ENCODE results near the gene OR4D2.

Gene OR4D2

DNA sequence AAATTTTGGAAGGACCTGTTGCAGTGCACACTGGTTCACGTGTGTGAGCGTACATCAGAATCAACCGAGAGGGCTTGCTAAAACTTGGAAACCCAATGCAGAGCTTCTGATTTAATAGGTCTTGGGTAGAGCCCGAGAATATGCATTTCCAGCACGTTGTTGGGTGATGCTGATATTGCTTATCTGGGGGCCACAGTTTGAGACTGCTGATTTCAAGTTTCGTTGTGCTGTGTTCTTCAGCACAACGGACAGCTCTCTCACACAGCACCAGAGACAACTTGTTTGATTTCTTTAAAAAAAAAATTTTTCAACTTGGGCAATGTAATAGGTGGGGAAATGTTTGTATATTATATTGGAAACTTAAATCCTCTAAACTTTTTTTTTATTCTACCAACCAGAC, 9.4 kb downstream of the OR4D2 start:
- no peak for DNase-seq

DNA sequence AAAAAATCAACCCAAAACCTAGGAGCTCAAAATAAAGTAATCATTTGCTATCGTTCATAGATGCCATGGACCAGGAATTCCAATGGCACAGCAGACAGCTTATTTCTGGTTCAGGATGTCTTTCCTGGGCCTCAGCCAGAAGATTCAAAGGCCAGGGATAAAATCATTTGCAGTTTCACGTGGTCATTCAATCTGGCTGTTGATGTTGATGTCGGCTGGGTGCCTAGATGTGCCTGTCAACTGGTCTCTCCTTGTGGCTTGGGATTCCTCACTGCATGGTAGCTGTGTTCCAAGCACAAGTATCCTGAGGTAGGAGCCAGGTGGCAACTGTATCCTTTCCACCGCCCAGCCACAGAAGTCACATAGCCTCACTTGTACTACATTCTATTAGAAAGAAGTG, 15.0 kb downstream of the OR4D2 start:
- DNase-seq = no peak

DNA sequence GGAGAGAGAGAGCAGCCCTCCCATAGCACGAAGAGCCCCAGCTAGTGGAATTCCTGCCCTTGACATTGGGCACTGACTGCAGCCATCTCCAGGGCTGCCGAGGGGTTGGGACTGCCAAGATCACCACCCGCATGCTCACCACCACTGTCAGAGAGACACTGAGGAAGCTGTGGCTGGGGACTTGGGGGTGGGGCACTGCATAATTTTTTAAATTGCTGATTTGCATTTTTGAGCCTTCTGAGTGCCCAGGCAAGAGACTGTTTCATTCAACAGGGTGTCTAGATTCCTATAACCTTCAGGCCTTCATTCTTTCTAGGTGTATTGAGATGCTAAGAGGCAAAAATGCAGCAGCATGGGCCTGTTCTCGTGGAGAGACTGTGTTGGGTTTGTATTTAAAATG, 16.7 kb downstream of the OR4D2 start:
- no peak for DNase-seq

DNA sequence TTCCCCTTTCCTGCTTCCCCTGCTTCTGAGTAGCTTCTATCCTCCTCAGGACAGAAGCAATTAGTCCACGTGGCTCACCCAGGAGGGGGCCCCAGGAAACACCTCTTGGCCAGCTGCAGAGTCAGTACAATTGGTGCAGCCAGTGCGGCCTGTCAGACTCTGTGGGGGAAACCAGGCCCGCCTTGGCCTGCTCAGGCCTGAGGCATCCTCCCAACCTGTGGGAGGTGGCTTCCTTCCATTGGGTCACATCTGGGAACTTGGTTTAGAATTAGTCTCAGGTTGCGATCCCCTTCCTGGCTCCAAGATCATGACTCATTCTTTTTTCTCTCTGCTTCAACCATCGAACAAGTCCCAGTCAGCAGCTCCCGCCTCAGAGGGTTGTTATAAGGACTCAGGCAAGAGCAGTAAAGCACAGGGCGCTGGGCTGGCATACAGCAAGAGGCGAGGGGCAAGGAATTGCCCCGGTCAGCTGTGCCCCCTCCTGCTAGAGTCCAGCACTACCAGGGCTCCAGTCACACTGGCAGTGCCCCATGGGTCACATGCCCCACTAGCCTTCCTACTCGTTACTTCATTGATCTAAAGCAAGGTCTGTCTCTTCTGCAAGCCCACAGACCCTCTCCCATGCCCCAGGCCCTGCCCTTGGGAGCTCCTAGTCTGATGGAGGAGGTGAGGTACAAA, 17.7 kb downstream of the OR4D2 start:
- no peak for DNase-seq

DNA sequence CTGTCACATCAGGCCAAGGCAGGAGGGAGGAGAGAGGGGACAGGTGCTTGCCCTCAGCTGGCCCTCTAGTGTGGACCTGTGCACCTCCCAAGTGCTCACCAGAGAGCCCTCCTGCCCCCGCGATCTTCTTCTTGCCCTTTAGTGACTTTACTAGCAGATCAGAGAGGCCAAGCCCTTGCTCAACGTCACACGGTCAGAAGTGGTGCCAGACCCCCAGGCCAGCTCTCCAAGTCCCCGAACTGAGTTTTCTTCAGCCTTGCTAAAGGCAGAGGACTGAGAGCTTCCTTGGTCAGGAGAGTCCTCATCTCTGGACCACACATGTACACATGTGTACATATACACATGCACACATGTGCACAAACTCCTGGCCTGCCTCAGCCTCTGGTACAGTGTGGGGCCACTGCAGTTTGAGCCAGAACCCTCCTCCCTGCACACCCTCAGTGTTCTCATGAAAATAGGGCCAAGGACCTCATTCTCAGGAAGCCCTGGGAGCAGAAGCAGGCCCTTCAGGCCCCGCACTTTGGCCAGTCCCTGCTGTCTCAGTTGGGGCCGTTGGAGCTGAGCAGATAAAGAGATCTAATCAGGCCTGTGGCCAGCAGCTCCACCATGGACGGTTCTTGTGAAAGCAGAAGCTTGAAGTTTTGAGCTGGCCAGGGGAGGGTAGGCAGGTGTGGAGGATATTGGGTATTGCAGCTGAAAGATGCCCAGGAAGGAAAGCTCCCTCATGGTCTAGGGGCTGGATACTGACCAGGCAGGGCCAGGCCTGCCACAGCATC, 18.4 kb downstream of the OR4D2 start:
- no peak for DNase-seq

DNA sequence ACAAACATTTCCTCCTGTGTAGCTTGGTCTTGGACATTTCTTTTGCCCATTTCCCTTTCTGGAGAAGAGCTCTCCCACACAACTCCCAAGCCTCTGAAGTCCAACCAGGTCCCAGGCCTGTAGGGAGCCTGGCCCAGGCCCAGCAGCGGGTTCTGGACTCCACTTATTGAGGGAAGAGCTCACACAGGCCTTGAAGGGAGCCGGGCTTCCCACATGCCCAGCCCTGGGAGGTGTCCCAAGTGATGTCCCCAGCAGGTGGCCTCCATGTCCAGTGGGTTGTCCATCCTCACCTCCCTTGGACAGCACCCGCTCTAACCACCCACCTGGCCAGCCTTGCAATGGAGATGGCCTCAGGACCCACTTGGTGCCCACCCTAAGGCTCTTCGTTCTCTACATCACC, 19.8 kb downstream of the OR4D2 start:
- DNase-seq = no peak

DNA sequence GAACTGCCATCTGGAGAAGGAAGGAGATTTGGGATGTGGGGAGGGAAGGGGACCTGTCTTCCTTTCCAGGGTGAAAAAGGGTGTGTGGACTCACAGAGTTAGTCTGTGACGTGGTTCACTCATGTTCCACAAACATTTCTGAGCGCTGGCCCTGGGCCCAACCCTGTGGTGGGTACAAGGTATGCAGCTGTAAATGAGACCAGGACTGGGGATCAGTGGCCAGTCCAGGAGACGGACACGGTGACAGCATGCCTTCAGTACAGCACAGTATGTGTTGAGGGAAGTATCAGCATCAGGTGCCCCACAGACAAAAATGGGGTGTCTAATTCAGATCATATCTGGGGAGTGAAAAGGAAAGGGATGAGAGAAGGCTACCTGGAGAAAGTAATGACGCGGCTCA, 20.3 kb downstream of the OR4D2 start:
- no peak for DNase-seq

DNA sequence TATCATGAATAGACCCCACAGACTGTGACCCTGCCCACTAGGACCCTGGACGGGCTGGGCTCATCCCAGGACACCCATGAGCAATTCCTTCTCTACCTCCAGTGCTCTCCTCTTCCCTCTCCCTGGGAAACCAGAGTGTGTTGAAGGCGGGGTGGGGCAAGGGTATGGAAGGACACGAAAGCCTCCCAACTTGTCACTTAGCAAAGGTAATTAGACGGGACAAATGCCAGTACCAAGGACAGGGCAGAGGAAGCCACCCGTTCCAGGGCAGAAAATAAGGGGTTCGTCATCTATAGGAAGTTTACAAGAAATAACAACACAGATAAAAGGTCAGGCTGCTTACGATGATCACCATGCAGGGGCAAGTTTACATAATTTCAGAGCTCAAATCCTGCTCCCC, 20.9 kb downstream of the OR4D2 start:
- no peak for DNase-seq

DNA sequence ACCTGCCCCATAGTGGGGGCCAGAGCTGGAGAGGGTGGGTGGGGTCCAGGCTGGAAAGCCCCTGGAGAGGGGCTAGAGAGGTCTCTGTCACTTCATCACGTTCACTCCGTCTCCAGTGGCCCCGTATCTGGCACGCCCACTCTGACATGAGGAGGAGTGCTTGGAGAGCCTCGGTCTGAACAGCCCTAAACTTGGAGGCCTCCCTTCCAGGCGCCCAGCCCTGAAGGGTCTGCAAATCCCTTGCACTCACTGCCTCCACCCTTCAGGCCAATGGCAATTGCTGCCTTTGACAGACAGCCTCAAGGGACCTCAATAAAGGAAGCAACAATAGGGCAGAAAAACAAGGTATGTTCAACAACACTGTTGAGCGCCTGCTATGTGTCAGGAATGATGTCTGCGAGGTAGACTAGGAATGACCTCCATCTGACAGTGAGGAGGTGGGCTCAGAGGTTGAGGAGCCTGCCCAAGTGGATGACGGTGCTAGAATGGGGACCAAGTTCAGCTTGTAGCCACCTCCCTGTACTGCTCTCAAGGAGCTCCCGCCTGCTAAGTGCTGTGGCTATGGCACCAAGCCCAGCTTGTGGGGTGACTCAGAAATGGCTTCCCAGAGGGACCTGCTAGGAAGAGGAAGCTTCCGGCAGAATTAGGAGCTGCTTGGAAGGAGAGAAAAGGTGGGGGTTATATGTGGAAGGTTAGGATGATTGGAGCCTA, 22.8 kb downstream of the OR4D2 start:
- no peak for DNase-seq

DNA sequence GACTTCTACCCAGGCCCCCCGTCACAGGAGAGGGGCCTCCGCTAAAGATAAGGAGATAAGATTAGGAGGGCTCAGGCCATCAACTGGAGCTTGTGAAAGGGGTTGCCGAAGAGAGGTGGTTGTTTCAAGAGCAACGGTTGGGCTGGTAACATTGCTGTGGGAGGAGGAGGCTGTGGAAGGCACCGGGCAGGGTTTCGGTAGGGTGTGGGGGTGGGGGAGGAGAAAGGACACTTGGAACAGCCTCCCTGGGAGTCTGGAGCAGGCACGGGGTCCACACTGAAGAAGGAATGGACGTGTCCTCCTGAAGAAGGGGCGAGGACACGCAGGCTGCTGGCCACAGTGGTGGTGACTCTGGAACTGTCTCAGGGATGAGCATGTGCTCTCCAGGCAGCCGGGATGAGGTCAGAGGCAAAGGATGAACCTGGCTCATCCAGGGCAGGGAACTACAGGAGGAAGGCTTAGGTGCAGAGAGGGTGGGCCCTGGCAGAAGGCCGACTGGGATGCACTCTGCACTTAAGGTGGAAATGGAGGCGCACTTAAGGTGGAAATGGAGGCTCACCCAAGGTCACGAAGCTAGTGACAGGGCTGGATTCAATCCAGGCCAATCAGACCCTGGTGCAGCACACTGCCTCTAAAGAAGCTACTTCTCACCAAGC, 24.6 kb downstream of the OR4D2 start:
- DNase-seq = no peak

DNA sequence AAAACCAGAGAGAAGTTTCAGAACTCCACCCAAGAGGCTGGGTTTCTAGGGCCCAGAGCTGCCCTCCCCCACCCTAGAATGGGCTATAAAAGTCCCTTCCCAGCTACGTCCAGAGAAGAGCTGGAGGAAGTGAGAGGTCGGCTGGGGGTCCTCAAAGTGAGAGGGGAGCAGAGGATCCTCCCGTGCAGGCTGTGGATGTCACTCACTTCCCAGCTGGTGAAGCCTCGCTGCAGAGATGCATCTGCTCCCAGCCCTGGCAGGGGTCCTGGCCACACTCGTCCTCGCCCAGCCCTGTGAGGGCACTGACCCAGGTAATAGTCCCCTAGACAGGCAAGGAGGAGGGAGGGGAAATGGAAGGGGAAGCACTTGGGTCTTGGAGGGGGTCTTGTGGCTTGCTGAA, 25.8 kb downstream of the OR4D2 start, which contains the start of gene EPX:
Gene EPX, plus strand, starts transcription at position 115 of the 400 bp plus-strand sequence. Its CDS starts 121 bp downstream, at position 236.
- DNase-seq = no peak

DNA sequence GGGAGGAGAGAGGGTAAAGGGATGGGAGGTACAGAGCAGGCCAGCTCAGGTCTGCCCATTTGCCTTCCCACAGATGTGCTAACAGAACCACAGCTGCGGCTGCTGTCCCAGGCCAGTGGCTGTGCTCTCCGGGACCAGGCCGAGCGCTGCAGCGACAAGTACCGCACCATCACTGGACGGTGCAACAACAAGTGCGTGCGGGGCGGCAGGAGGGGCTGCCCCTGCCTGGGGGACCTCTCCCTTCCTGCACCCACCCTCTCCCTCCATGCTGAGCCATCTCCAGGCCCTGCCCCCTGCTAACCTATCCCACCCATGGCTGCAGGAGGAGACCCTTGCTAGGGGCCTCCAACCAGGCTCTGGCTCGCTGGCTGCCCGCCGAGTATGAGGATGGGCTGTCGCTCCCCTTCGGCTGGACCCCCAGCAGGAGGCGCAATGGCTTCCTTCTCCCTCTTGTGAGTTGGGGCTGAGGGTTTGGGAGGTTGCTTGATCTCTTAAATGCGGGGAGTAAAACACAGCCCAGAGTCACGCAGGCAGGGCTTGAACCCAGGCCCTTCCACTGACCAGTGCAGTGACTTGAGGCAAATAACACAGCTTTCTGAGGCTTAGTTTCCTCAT, 27.0 kb downstream of the OR4D2 start:
- no peak for DNase-seq

DNA sequence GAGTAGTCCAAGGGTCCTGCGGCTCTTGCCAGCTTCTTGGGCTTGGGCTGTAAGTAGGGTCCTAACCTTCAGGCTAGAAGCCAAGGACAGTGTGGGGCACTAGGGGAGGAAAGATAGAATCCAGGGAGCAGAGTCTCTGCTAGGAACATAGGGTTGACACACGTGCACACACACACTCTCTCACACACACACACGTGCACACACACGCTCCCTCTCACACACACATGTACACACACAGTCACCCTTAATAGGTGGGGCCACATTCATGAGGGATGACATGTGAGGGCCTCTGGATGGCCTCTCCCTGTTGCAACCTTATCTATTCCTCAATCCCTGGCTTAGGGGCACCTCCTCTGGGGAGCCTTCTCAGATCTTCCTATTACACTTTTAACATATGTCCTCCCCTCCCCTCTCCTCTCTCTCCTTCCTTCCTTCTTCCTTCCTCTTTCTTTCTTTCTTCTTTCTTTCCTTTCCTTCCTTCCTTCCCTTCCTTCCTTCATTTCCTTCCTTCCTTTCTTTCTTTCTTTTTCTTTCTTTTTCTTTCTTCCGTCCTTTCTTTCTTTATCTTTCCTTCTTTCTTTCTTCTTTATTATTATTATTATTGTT, 28.8 kb downstream of the OR4D2 start:
- no peak for DNase-seq

DNA sequence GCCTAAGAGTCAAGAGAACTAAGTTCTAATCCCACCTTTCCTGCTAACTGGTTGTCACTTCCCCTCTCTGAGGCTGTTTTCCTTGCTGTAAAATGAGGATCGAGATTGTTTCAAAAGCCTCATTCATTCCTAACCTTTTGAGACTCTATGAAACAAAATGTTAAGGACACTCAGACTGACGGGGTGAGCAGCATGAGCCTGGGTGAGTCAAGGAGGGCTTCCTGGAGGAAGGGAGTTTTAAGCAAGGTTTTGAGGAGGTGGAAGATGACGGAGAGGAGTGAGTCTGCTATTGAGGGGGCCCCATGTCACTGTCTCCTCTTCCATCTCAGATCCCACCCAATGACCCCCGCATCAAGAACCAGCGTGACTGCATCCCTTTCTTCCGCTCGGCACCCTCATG, 29.8 kb downstream of the OR4D2 start:
- DNase-seq = no peak

DNA sequence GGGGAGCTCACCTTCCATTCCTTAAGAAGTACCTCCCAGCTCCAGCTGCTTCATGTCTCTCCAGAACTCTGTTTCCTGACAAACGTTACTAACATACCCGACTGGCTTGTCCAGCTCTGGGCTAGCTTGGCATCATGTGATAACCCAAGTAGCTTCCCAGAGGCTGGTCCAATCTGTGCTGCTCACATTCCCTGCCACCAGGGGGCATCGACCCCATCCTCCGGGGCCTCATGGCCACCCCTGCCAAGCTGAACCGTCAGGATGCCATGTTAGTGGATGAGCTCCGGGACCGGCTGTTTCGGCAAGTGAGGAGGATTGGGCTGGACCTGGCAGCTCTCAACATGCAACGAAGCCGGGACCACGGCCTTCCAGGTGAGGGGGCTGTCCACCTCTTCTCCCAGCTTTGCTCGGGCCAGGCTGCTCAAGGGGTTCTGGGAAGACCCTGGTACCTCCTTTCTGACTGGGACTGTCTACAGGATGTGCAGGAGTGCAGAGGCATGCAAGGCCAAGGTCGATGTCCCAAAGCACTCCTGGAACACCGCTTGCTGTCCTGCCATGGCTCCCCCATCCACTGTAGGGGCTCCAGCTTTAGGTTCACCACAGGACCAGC, 33.3 kb downstream of the OR4D2 start:
- peak; percentile 44 for DNase-seq

DNA sequence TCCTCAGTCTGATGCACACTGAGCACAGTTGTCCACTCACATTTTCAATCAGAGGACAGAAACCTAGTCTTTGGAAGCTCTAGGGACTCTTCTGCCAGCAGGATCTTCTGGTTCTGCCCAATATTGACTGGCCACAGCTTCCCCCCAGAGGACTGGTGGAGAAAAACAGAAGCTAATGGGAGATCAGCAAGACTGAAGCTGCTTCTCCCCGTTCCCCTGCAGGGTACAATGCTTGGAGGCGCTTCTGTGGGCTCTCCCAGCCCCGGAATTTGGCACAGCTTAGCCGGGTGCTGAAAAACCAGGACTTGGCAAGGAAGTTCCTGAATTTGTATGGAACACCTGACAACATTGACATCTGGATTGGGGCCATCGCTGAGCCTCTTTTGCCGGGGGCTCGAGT, 36.1 kb downstream of the OR4D2 start:
- no peak for DNase-seq

DNA sequence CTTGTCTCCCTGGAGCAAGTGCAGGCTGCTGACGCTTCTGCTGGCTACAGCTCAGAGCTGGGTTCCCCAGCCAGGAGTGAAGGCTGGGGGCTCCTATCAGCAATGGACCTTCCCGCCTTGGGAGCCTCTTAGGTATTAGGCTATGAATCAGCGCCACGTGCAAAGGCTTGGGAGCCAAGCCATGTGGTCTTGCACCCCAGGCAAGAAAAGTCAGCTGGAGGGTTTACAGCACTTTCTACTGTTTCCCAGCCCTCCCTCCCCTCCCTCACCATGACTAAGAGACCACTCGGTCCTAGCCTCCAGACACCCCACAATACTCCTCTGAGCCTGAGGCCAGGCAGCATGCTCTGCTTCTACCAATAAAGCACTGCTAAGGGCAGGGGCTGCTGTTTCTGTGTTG, 38.0 kb downstream of the OR4D2 start:
- no peak for DNase-seq

DNA sequence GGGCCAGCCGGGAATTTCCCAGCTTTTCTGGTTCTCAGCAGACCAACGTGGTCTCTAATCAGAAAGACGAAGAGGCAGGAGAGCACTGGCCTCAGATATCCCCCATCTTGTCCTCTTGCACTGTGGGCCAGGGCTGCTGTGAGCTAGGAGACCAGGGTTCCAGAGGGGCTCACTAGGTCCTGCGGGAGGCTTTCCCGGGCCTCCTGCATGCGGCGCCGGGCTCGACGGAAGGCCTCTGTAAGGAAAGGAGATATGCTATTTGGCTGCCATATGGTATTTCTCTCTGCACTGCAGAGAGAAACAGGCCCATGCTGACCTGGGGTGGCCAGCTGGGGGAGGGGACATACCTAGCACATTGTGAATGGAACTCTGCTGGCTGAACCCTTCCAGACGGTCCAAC, 39.2 kb downstream of the OR4D2 start:
- no peak for DNase-seq

DNA sequence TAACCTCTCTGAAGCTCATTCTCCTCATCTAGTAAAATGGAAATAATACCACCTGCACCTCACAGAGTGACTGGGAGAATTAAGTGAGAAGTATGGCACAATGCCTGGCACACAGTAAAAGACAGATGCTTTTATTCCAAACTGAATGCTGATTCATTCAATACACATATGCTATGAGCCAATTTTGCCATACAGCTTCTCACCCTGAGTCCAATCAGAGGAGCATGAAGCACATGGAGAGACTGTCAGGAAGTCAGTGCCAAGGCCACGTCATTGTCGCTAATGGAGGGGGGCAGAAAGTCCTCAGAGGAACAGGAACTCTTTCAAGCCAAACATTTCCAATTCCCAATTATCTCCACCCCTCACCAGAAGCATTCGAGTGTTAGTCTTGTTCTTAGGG, 40.7 kb downstream of the OR4D2 start:
- no peak for DNase-seq

DNA sequence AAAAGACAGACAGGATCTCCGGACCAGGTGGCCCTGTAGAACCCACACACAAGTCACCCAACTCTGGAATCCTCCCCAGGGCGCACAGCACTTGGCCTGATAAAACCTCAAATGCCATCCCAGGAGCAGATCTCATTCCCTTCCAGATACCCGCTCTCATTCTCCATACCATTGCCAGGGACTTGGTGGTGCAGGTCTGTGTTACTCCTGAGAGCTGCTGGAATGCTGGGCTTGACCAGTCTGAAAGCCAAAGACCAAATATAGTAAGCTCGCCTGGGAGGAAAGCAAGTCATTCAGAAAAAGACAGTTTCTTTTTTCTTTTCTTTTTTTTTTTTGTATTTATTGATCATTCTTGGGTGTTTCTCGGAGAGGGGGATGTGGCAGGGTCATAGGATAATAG, 41.6 kb downstream of the OR4D2 start:
- DNase-seq = no peak

DNA sequence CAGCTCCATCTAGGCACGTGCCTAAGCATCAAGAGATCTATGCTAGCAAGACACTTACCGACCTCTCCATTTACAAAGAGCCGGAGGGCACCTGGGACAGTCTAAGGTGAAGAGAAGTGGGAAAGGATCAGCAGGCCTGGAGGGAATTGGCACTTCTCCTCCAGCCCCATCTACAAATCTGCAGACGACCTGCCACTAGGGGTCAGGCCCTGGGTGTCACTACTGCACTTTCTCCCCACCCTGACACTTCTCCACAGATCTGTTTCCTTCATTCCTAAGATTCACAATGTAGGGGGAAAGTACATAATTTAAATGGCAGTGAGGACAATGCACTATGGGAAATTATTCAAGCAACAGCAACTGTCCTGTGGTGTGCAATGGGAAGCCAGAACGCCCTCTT, 44.1 kb downstream of the OR4D2 start:
- no peak for DNase-seq

DNA sequence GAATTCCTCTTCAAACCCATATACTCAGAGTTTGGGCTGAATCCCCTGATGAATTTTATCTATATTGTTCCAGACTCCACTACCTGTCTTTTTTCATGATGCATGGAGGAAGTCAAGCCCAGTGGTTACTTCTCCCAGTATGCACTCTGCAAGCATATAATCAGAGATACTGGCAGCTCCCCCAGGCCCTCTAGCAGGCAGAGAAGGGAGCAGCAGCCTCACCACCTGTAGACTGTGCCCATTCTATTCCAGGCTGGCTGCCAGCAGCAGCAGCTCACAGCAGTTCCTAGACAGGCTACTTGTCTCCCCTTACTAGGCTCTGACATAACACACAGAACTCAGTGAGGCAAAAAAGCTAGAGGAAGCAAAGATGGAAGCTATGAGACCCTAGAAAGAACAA, 48.9 kb downstream of the OR4D2 start:
- no peak for DNase-seq
